GM12892 (cell line): ENCODE data around the gene LRP2.

Experiments used
- POLR2A ChIP-seq: IDR thresholded peaks from 2 replicates; pipeline ENCODE4 v1.6.1; 2011; ENCODE audit warnings: low read depth, low read length, control low read depth
- POLR2AphosphoS5 ChIP-seq: IDR thresholded peaks from 2 replicates; pipeline ENCODE4 v1.6.1; 2011; ENCODE audit warnings: low read depth, low read length, control low read depth
- TAF1 ChIP-seq: IDR thresholded peaks from 2 replicates; pipeline ENCODE4 v1.6.1; 2011; ENCODE audit warnings: low read depth, mild to moderate bottlenecking, control low read depth, low read length, borderline replicate concordance

- no peak for TF ChIP-seq POLR2A
- no peak for TF ChIP-seq TAF1
- no peak for TF ChIP-seq POLR2AphosphoS5
Measured at GRCh38 chr2:169200756-169201155, 161.6 kb downstream of the LRP2 start.
